NCI-H69 (cell line): ENCODE data around the gene MUC2.
"Not testable (repeated sequence)": the region's sequence is repeated elsewhere in the genome, so short reads cannot be mapped to it uniquely, and the experiment has no call there.

Experiments used
- DNase-seq: peaks from one replicate; lab custom pipeline; 2025; lab: John Stamatoyannopoulos, UW

The MUC2 gene

GRCh38 chr11:1106387-1106786 lies 31.7 kb downstream of the MUC2 start:
- no peak for DNase-seq

- DNase-seq, result no peak
Observed at GRCh38 chr11:1107316-1108245, 32.9 kb downstream of the MUC2 start.

GRCh38 chr11:1108246-1108900 lies 33.7 kb downstream of the MUC2 start:
- DNase-seq, result no peak

GRCh38 chr11:1109101-1109917 lies 34.6 kb downstream of the MUC2 start:
- no peak for DNase-seq

- no peak for DNase-seq
Observed at GRCh38 chr11:1109918-1110705, 35.4 kb downstream of the MUC2 start.

- no peak for DNase-seq
Observed at GRCh38 chr11:1111545-1112212, 37.0 kb downstream of the MUC2 start.

- DNase-seq, result no peak
Observed at GRCh38 chr11:1112351-1113191, 37.9 kb downstream of the MUC2 start.

- no peak for DNase-seq
Observed at GRCh38 chr11:1113405-1114201, 38.9 kb downstream of the MUC2 start.

GRCh38 chr11:1115292-1115691 lies 40.6 kb downstream of the MUC2 start:
- DNase-seq, result not testable (repeated sequence)

- DNase-seq, result no peak
Observed at GRCh38 chr11:1116104-1116503, 41.4 kb downstream of the MUC2 start.

- DNase-seq, result no peak
Observed at GRCh38 chr11:1116666-1117390, 42.2 kb downstream of the MUC2 start.

- DNase-seq, result no peak
Observed at GRCh38 chr11:1117992-1118391, 43.3 kb downstream of the MUC2 start.

- DNase-seq, result no peak
Observed at GRCh38 chr11:1118755-1119603, 44.3 kb downstream of the MUC2 start.

- DNase-seq, result no peak
Observed at GRCh38 chr11:1119604-1120146, 45.0 kb downstream of the MUC2 start.

- DNase-seq, result no peak
Observed at GRCh38 chr11:1120532-1121330, 46.1 kb downstream of the MUC2 start.

GRCh38 chr11:1121331-1121812 lies 46.7 kb downstream of the MUC2 start:
- no peak for DNase-seq
